Measurements from ENCODE around the gene CCDC149. TPM values are rescaled to one million over a fixed set of nuclear protein-coding genes. Genes with fewer than 3 reads are reported as not detected.

Gene CCDC149
- total RNA-seq, 1 donor from 2014 or later: 0.14 TPM

Other genes starting within 250 kb of the CCDC149 start
- gene SOD3, start 117.5 kb downstream of the CCDC149 start, total RNA-seq: not detected in 2 replicates
- not detected in 2 replicates for gene LGI2, start 117.9 kb upstream of the CCDC149 start, total RNA-seq
- gene SEPSECS, start 247.4 kb upstream of the CCDC149 start, total RNA-seq: 10.1 and 12.0 TPM in 2 replicates